Measurements from ENCODE around the gene KMT2D.

The KMT2D gene

DNA sequence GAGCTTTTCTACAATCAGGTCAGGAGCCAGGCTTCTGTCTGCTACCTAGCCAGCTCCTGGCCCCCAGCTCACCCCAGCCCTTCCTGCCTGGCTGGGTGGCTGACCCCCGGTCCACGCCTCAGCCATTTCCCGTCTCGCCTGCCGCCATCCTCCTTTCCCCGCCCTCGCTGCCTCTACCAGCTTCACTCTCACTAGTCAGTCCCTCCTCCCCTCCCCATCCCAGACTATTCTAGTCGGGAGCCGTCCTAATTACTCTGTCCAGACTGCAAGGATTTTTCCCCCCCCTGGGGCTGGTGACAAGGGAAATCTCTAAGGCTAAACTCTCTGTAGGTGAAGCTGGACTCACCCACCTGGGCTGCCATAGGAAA lies 33.2 kb upstream of the KMT2D start:
- no peak overlapping the region for H3K4me3 ChIP-seq (ENCODE audit: low read length, poor library complexity, severe bottlenecking)
- H4K20me1 ChIP-seq (ENCODE audit: insufficient read depth, low read length, poor library complexity, severe bottlenecking), result no peaks in the 10 kb centered on the region
- peaks cover 8% of the 10 kb centered on the region; the same call in 1 of the 2 replicates for H3K36me3 ChIP-seq (ENCODE audit: insufficient read depth, low read length)
- no peak overlapping the region for H3K4me2 ChIP-seq (ENCODE audit: low read depth, low read length, poor library complexity, severe bottlenecking)
- peaks cover 7% of the 10 kb centered on the region for H3K4me1 ChIP-seq (ENCODE audit: insufficient read depth, low read length, poor library complexity, severe bottlenecking)
- H3K9me3 ChIP-seq (ENCODE audit: insufficient read depth, low read depth, low read length), result no peaks in the 10 kb centered on the region
- no peaks in the 10 kb centered on the region for H3F3A ChIP-seq (ENCODE audit: low read depth)
- no peak overlapping the region for H2AFZ ChIP-seq (ENCODE audit: low read length)
- no peak overlapping the region for H3K9ac ChIP-seq (ENCODE audit: low read depth, low read length, poor library complexity, severe bottlenecking)
- no peaks in the 10 kb centered on the region for H3K79me2 ChIP-seq (ENCODE audit: insufficient read depth, low read length)
- no peaks in the 10 kb centered on the region for H3K9me2 ChIP-seq (replicated peaks; ENCODE audit: low read depth, low read length)
- no peaks in the 10 kb centered on the region for H3K27me3 ChIP-seq (ENCODE audit: insufficient read depth, low read length, poor library complexity, severe bottlenecking)
- TF ChIP-seq, protein P1, sequence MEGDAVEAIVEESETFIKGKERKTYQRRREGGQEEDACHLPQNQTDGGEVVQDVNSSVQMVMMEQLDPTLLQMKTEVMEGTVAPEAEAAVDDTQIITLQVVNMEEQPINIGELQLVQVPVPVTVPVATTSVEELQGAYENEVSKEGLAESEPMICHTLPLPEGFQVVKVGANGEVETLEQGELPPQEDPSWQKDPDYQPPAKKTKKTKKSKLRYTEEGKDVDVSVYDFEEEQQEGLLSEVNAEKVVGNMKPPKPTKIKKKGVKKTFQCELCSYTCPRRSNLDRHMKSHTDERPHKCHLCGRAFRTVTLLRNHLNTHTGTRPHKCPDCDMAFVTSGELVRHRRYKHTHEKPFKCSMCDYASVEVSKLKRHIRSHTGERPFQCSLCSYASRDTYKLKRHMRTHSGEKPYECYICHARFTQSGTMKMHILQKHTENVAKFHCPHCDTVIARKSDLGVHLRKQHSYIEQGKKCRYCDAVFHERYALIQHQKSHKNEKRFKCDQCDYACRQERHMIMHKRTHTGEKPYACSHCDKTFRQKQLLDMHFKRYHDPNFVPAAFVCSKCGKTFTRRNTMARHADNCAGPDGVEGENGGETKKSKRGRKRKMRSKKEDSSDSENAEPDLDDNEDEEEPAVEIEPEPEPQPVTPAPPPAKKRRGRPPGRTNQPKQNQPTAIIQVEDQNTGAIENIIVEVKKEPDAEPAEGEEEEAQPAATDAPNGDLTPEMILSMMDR (conservative IDR thresholded peaks at IDR 0.05; ENCODE audit: low read length), result no peak
- TF ChIP-seq EZH2phosphoT487 (IDR thresholded peaks at IDR 0.05; ENCODE audit: borderline replicate concordance), result no peak

DNA sequence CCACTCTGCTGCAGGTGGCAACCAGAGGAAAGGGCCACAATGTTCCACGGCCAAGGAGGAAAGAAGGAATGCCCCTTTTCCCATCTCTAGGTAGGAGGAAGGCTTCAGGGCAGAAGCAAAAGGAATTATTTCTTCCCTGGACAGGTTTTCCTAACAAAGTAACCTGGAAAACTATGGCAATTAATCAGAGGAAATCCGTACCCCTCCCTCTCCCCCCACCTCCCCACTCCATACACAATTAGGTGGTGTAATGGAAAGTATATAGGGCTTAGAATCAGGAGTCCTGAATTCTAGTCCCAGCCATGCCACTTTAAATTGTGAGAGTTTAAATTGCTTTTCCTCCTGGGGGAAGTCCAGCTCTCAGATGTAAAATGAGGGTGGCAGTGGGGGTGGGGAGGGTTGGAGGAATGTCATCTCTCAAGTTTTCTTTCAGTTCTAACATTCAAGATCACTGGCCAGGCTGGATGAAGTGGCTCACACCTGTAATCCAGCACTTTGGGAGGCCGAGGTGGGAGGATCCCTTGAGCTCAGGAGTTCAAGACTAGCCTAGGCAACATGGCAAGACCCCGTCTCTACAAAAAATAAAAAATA lies 32.3 kb upstream of the KMT2D start:
- no peaks in the 10 kb centered on the region for H3K27me3 ChIP-seq (ENCODE audit: insufficient read depth, low read length, poor library complexity, severe bottlenecking)
- H4K20me1 ChIP-seq (ENCODE audit: insufficient read depth, low read length, poor library complexity, severe bottlenecking), result no peaks in the 10 kb centered on the region
- H2AFZ ChIP-seq (ENCODE audit: low read length), result no peak overlapping the region
- H3K9ac ChIP-seq (ENCODE audit: low read depth, low read length, poor library complexity, severe bottlenecking), result no peak overlapping the region
- H3K9me2 ChIP-seq (replicated peaks; ENCODE audit: low read depth, low read length), result no peaks in the 10 kb centered on the region
- no peaks in the 10 kb centered on the region for H3K9me3 ChIP-seq (ENCODE audit: insufficient read depth, low read depth, low read length)
- H3K36me3 ChIP-seq (ENCODE audit: insufficient read depth, low read length), result peaks cover 8% of the 10 kb centered on the region; the same call in 1 of the 2 replicates
- no peaks in the 10 kb centered on the region for H3K79me2 ChIP-seq (ENCODE audit: insufficient read depth, low read length)
- no peaks in the 10 kb centered on the region for H3F3A ChIP-seq (ENCODE audit: low read depth)
- no peak overlapping the region for H3K4me3 ChIP-seq (ENCODE audit: low read length, poor library complexity, severe bottlenecking)
- no peak for TF ChIP-seq EZH2phosphoT487 (IDR thresholded peaks at IDR 0.05; ENCODE audit: borderline replicate concordance)
- TF ChIP-seq, protein P1 (conservative IDR thresholded peaks at IDR 0.05; ENCODE audit: low read length), result no peak
- peaks cover 14% of the 10 kb centered on the region for H3K4me1 ChIP-seq (ENCODE audit: insufficient read depth, low read length, poor library complexity, severe bottlenecking)
- H3K4me2 ChIP-seq (ENCODE audit: low read depth, low read length, poor library complexity, severe bottlenecking), result no peak overlapping the region

DNA sequence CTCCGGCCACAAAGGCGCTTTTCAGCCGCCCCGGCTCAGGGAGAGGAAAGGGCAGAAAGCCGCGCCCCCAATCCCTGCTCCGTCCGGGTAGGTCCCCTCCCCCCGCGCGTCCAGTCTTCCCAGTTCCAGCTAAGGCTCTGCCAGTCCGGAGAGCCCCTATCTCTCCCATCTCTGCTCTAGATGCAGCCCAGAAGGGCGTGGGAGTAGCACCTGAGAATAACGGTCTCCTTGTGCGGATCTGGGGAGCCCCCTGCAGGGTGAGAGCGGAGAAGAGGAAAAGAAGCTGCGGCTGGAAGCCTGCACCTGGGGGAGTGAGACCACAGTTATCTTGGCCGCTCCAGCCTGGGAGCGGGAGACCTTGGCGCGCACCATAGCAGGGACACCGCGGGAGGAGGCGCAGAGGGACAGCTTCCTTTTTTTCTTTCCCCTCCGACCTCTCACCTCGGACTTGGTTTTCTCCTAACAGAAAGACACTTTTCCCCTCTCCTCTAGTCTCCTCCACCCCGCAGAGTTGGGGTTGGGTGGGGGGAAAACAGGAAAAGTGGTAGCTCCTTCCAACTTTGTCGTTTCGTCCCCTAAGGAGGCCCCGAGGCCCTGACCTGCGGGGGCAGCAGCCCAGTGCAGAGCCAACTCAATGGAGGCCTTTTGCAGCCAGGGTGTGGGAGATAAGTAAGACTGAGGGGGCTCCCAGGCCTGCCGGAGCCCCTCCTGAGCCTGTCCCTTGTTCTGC lies 31.7 kb upstream of the KMT2D start:
- Histone ChIP-seq H3K9me3 (ENCODE audit: insufficient read depth, low read depth, low read length) (no peaks in the 10 kb centered on the region), H3K4me2 (ENCODE audit: low read depth, low read length, poor library complexity, severe bottlenecking) (peak overlapping the region; percentile 25), H3K27me3 (ENCODE audit: insufficient read depth, low read length, poor library complexity, severe bottlenecking) (no peaks in the 10 kb centered on the region), H3K36me3 (ENCODE audit: insufficient read depth, low read length) (peaks cover 3% of the 10 kb centered on the region; the same call in 1 of the 2 replicates), H3K9ac (ENCODE audit: low read depth, low read length, poor library complexity, severe bottlenecking) (no peak overlapping the region), H3K79me2 (ENCODE audit: insufficient read depth, low read length) (no peaks in the 10 kb centered on the region), H3K4me1 (ENCODE audit: insufficient read depth, low read length, poor library complexity, severe bottlenecking) (peaks cover 19% of the 10 kb centered on the region), H3K9me2 (replicated peaks; ENCODE audit: low read depth, low read length) (no peaks in the 10 kb centered on the region), H3F3A (ENCODE audit: low read depth) (no peaks in the 10 kb centered on the region), H2AFZ (ENCODE audit: low read length) (no peak overlapping the region), H4K20me1 (ENCODE audit: insufficient read depth, low read length, poor library complexity, severe bottlenecking) (no peaks in the 10 kb centered on the region), H3K4me3 (ENCODE audit: low read length, poor library complexity, severe bottlenecking) (no peak overlapping the region)
- TF ChIP-seq EZH2phosphoT487 (IDR thresholded peaks at IDR 0.05; ENCODE audit: borderline replicate concordance), result no peak
- TF ChIP-seq, protein P1 (conservative IDR thresholded peaks at IDR 0.05; ENCODE audit: low read length), result peak; percentile 57

All from Loucy (cell line).